CD4-positive, alpha-beta T cell (primary cell): ENCODE results near the gene ATG16L1. TPM values are rescaled to one million over a fixed set of nuclear protein-coding genes. Genes with fewer than 3 reads are reported as not detected.

Experiments
- ATAC-seq: fragments of 200-7000 bp; cut with Tn5 transposase; one replicate; pipeline ENCODE4 v1.10.0; 2022; ENCODE audit warnings: mild to moderate bottlenecking; ENCODE audit not compliant: poor library complexity
- CTCF ChIA-PET: fragments of 350-600 bp; sonication (Branson Sonifier 250); formaldehyde crosslinking; loops from one replicate; lab custom pipeline; 2021; ENCODE audit warnings: antibody characterized with exemption, inconsistent platforms; lab: Charles Lee
- POLR2A ChIA-PET: fragments of 350-600 bp; sonication (Branson Sonifier 250); formaldehyde crosslinking; loops from one replicate; lab custom pipeline; 2021; ENCODE audit warnings: antibody characterized with exemption, inconsistent platforms; lab: Charles Lee
- DNase-seq, 14 experiments: peaks; one replicate each; pipeline ENCODE4 v3.0.0-alpha.2; 2013 to 2020; ENCODE audit warnings: mixed read lengths in 2 of 14
- H3K27ac ChIP-seq, 2 donors: one replicate each; pipeline versions ENCODE4 v1.5.1 to v1.7.0; 2013; ENCODE audit warnings: low read length in 2 of 2, low read depth in 1 of 2, mild to moderate bottlenecking in 1 of 2
- H3K27me3 ChIP-seq, 2 experiments: 1 replicate in 1 of 2; 2 replicates in 1 of 2; pipeline versions ENCODE4 v1.6.1 to v1.7.0; 2013; ENCODE audit warnings: low read length in 2 of 2, control low read depth in 1 of 2, mild to moderate bottlenecking in 1 of 2, moderate library complexity in 1 of 2; ENCODE audit not compliant: insufficient read depth in 2 of 2, control insufficient read depth in 1 of 2
- H3K36me3 ChIP-seq: one replicate; pipeline ENCODE4 v1.6.1; 2013; ENCODE audit warnings: low read length, control low read depth; ENCODE audit not compliant: insufficient read depth
- H3K4me1 ChIP-seq: one replicate; pipeline ENCODE4 v1.6.1; 2013; ENCODE audit warnings: low read length, control low read depth; ENCODE audit not compliant: insufficient read depth
- H3K4me3 ChIP-seq: one replicate; pipeline ENCODE4 v1.5.1; 2013; ENCODE audit warnings: mild to moderate bottlenecking, low read length, moderate library complexity
- H3K9me3 ChIP-seq, 2 experiments: 1 replicate in 1 of 2; 2 replicates in 1 of 2; pipeline versions ENCODE4 v1.6.1 to v1.7.0; 2013; ENCODE audit warnings: low read length in 2 of 2, mild to moderate bottlenecking in 2 of 2, control low read depth in 1 of 2, moderate library complexity in 1 of 2; ENCODE audit not compliant: control insufficient read depth in 1 of 2, insufficient read depth in 1 of 2
- H3K27ac Mint-ChIP-seq: one replicate; pipeline ENCODE4 v1.8.0; 2020; ENCODE audit warnings: mixed read lengths
- H3K27me3 Mint-ChIP-seq: one replicate; pipeline ENCODE4 v1.8.0; 2021; ENCODE audit warnings: mixed read lengths
- H3K36me3 Mint-ChIP-seq: one replicate; pipeline ENCODE4 v1.8.0; 2021; ENCODE audit warnings: low read depth, mixed read lengths
- H3K4me1 Mint-ChIP-seq: one replicate; pipeline ENCODE4 v1.8.0; 2021; ENCODE audit warnings: low read depth, mixed read lengths
- H3K4me3 Mint-ChIP-seq: one replicate; pipeline ENCODE4 v1.8.0; 2020; ENCODE audit warnings: mild to moderate bottlenecking, mixed read lengths
- H3K9me3 Mint-ChIP-seq: one replicate; pipeline ENCODE4 v1.8.0; 2020; ENCODE audit warnings: mixed read lengths
- intact Hi-C, 2 experiments: fragments of 100-400 bp; cut with DNase I in 1 of 2; cut with micrococcal nuclease in 1 of 2; formaldehyde crosslinking; loops; one replicate each; pipeline versions ENCODE4 v1.15.1 to v1.9.0; 2023 to 2025; cut with DNase I, micrococcal nuclease
- total RNA-seq, 174 experiments: library from RNA in 2 of 174; stranded (reverse) in 2 of 174; gene quantifications; one replicate each; pipeline ENCODE4 v1.2.3 and lab custom pipeline; 2021 to 2026
- TF ChIP-seq, protein P1 (sequence below): fragments of 200-600 bp; IDR thresholded peaks from one replicate; pipeline ENCODE4 v1.8.0; 2022; ENCODE audit warnings: antibody characterized with exemption, mild to moderate bottlenecking

The ATG16L1 gene
- total RNA-seq, 2 experiments from 2014 or later: 134 to 135 TPM

DNA sequence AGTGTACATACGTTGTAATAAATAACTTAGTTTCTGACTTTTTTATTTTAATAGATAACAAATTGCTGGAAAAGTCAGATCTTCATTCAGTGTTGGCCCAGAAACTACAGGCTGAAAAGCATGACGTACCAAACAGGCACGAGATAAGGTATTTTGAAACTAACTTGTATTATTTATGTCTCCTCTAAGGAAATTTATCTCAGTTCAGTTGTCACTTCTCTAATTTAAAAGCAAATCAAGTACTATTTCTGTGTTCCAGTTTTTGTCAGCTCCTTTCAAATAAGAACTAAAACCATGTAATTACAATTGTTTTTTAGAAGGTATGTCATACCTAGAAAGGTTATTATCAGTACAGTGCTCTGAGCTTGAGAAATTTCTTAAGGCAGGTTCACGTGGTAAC, 4.6 kb downstream of the ATG16L1 start:
- H3K9me3 ChIP-seq: no peaks in the 10 kb centered on the region
- no peak for DNase-seq
- peak overlapping the region; percentile 67 for H3K27ac Mint-ChIP-seq
- H3K27me3 ChIP-seq: no peaks in the 10 kb centered on the region
- TF ChIP-seq, protein P1, sequence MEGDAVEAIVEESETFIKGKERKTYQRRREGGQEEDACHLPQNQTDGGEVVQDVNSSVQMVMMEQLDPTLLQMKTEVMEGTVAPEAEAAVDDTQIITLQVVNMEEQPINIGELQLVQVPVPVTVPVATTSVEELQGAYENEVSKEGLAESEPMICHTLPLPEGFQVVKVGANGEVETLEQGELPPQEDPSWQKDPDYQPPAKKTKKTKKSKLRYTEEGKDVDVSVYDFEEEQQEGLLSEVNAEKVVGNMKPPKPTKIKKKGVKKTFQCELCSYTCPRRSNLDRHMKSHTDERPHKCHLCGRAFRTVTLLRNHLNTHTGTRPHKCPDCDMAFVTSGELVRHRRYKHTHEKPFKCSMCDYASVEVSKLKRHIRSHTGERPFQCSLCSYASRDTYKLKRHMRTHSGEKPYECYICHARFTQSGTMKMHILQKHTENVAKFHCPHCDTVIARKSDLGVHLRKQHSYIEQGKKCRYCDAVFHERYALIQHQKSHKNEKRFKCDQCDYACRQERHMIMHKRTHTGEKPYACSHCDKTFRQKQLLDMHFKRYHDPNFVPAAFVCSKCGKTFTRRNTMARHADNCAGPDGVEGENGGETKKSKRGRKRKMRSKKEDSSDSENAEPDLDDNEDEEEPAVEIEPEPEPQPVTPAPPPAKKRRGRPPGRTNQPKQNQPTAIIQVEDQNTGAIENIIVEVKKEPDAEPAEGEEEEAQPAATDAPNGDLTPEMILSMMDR: no peak
- intact Hi-C loops: loop anchor here in 1 of 2 experiments (10.0 kb wide), 1 partner anchor 71 kb away; no protein-coding TSS in a partner anchor
- ChIA-PET POLR2A (interaction anchor here (3.4 kb wide), 1 partner anchor 12 kb away, joined by 16 read pairs; no protein-coding TSS in a partner anchor), CTCF (no interaction called here)
- no peak overlapping the region for H3K4me3 ChIP-seq
- H3K36me3 ChIP-seq: peaks cover 68% of the 10 kb centered on the region
- H3K9me3 Mint-ChIP-seq: no peaks in the 10 kb centered on the region
- H3K27me3 Mint-ChIP-seq: no peaks in the 10 kb centered on the region
- peak overlapping the region; percentile 62 for H3K4me3 Mint-ChIP-seq
- peaks cover 51% of the 10 kb centered on the region for H3K4me1 ChIP-seq
- H3K4me1 Mint-ChIP-seq: peaks cover 74% of the 10 kb centered on the region
- no peak overlapping the region for H3K27ac ChIP-seq
- ATAC-seq: no peak
- peaks cover 88% of the 10 kb centered on the region for H3K36me3 Mint-ChIP-seq

DNA sequence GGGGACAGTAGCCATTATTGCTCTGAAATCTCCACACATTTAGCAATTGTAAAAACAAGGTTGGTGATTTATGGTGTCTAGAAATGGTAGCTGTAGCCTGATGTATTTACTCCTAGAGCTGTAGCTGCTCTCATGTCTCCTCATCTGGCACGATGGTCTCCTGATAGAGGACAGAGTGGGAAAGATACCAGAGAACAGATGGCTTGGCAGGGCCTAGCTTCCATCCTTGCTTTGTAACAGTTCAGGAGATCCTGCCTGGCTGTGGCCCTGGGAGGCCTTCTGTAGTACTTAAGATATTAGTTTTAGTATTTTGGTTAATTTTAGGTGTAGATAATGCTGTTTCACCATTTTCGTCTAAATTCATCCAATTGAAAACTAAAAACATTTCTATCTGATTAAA, 6.7 kb downstream of the ATG16L1 start:
- Mint-ChIP-seq H3K4me1 (peaks cover 81% of the 10 kb centered on the region), H3K4me3 (no peak overlapping the region), H3K9me3 (no peaks in the 10 kb centered on the region), H3K27me3 (no peaks in the 10 kb centered on the region), H3K36me3 (peaks cover 91% of the 10 kb centered on the region), H3K27ac (peak overlapping the region; percentile 75)
- ATAC-seq: no peak
- ChIA-PET POLR2A (interaction anchor here (3.4 kb wide), 1 partner anchor 10 kb away, joined by 16 read pairs; no protein-coding TSS in a partner anchor), CTCF (interaction anchor here (0.7 kb wide), 1 partner anchor 8 kb away, joined by 3 read pairs; no protein-coding TSS in a partner anchor)
- Histone ChIP-seq H3K9me3 (no peaks in the 10 kb centered on the region), H3K4me1 (peaks cover 40% of the 10 kb centered on the region), H3K4me3 (no peak overlapping the region), H3K27me3 (no peaks in the 10 kb centered on the region), H3K36me3 (peaks cover 87% of the 10 kb centered on the region), H3K27ac (no peak overlapping the region)
- TF ChIP-seq, protein P1: no peak
- DNase-seq: no peak
- intact Hi-C loops: loop anchor here in 1 of 2 experiments (10.0 kb wide), 1 partner anchor 73 kb away; no protein-coding TSS in a partner anchor

DNA sequence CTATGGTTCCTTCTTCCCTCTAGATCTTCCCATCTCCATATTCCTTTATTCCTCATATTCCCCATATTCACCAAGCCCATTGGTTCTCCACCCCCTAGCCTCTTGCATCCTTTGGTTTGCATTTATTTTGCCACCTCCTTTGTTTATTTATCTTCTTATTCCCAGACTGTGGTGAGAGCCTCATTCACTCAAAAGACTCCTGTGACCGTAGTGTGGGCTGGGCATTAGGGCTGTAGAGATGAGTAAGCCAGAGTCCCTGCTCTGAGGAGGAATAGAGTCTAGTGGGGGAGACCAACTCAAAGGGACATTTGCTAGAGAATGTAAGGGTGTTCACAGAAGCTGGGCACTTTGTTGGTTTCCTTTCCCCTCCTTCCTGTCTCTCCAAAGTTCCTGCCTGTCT, 8.3 kb downstream of the ATG16L1 start:
- H3K36me3 ChIP-seq: peaks cover 88% of the 10 kb centered on the region
- ATAC-seq: no peak
- CTCF ChIA-PET: no interaction called here
- Mint-ChIP-seq H3K27me3 (no peaks in the 10 kb centered on the region), H3K36me3 (peaks cover 96% of the 10 kb centered on the region), H3K4me3 (no peak overlapping the region), H3K9me3 (no peaks in the 10 kb centered on the region), H3K27ac (peak overlapping the region; percentile 75), H3K4me1 (peaks cover 67% of the 10 kb centered on the region)
- TF ChIP-seq, protein P1: no peak
- no peaks in the 10 kb centered on the region for H3K9me3 ChIP-seq
- DNase-seq: no peak
- intact Hi-C loops: loop anchor here in 1 of 2 experiments (10.0 kb wide), 1 partner anchor 75 kb away; no protein-coding TSS in a partner anchor
- peak overlapping the region in 1 of 2 donors; percentile 37 for H3K27ac ChIP-seq
- no peak overlapping the region for H3K4me3 ChIP-seq
- peaks cover 26% of the 10 kb centered on the region for H3K4me1 ChIP-seq
- POLR2A ChIA-PET: no interaction called here
- no peaks in the 10 kb centered on the region for H3K27me3 ChIP-seq
